GM21381 (cell line): ENCODE results near the gene MARF1.
"Not testable (repeated sequence)": the region's sequence is repeated elsewhere in the genome, so short reads cannot be mapped to it uniquely, and the experiment has no call there.

ENCODE experiments used
- ATAC-seq: cut with Tn5 transposase; IDR thresholded peaks from one replicate; pipeline ENCODE4 v1.9.1; 2021; ENCODE audit warnings: mild to moderate bottlenecking, moderate library complexity; ENCODE audit not compliant: unreplicated experiment

Gene MARF1

GRCh38 chr16:15643048-15643945, at the start of gene MARF1:
Gene MARF1 (minus strand): TSS chr16:15643154. CDS start chr16:15639233, 3,921 bp downstream.
- ATAC-seq = peak; percentile 48

- ATAC-seq = not testable (repeated sequence)
Measured at GRCh38 chr16:15692508-15692907, 49.6 kb upstream of the MARF1 start.

DNA sequence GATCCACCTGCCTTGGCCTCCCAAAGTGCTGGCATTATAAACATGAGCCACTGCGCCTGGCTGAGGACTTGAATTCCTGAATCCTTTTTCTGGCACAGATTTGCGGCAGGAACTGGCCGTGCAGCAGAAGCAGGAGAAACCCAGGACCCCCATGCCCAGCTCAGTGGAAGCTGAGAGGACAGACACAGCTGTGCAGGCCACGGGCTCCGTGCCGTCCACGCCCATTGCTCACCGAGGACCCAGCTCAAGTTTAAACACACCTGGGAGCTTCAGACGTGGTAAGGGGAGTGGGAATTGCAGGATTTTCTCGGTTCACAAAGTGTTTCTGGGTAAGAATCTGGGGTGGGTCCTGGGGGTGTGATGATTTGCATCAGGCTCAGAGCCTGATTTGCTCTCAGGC, 48.1 kb upstream of the MARF1 start:
- no peak for ATAC-seq

GRCh38 chr16:15690296-15690695, 47.3 kb upstream of the MARF1 start:
- ATAC-seq = no peak

- no peak for ATAC-seq
Measured at GRCh38 chr16:15689290-15689689, 46.3 kb upstream of the MARF1 start.

GRCh38 chr16:15686287-15686686, 43.3 kb upstream of the MARF1 start:
- ATAC-seq = no peak

GRCh38 chr16:15682105-15682570, 39.2 kb upstream of the MARF1 start:
- ATAC-seq = no peak

GRCh38 chr16:15677447-15677846, 34.5 kb upstream of the MARF1 start:
- ATAC-seq = no peak

DNA sequence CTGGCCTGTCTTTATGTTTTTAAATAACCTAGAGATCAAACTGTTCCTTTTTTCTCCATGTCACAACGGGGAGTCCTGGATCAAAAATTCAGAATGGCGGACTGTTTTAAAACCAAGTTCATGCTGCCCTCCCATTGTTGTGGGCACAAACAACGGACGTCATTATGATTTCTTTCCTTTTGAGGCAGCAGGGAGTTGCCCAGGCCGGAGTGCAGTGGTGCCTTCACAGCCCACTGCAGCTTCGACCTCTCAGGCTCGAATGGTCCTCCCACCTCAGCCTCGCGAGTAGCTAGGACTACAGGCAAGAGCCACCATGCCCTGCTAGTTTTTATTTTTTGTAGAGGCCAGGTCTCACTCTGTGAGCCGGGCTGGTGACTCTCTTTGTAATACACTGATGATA, 33.6 kb upstream of the MARF1 start:
- no peak for ATAC-seq

DNA sequence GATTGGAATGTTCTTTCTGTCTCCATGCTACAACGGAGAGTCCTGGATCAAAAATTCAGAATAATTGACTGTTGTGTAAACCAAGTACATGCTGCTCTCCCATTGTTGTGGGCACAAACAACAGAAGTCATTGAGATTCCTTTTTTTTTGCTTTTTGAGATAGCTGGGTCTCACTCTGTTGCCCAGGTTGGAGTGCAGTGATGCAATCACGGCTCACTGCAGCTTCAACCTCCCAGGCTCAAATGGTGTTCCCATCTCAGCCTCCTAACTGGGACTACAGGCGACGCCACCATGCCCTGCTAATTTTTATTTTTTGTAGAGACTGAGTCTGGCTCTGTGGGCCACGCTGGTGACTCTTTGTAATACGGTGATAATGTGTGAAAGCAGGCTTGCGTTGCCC, 31.6 kb upstream of the MARF1 start:
- ATAC-seq = no peak

DNA sequence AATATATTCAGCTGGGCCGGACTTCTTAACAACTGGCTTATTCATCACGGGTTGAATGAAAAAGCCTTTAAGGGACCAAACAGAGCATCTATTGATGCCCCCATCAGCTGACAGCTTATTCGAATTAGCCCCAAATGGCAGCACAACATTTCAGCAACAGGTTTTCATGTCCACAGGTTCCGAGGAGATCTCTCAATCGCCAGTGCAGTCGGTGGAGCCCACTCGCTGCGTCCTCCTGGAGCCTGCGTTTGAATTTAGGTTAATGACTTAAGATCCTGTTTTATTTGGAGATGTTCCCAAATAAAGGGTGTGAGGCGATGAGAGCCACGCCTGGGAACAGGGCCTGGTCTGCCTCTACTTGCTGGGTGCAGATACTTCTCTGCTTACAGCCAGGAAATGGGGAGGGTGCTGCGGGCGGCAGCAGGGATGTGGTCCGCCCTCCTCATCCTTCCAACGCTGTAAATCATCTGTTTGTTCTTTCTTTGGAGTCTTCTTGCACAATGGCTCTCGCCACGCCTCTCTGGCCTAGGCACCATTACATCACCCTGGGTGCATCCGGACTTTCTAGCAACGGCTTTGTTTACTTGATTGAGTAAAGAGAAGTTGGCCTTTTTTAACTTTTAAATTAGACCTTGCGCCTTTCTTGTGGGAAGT, 29.7 kb upstream of the MARF1 start:
- ATAC-seq = no peak

DNA sequence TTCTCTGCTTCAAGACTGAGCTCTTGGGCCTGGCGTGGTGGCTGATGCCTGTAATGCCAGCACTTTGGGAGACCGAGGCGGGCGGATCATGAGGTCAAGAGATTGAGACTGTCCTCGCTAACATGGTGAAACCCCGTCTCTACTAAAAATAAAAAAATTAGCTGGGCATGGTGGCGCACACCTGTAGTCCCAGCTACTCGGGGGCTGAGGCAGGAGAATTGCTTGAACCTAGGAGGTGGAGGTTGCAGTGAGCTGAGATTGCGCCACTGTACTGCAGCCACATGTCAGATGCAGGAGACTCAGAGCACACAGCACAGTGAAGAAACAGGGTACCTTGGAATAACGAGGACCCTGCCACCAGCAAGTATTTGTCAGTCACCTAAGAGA, 29.2 kb upstream of the MARF1 start:
- not testable (repeated sequence) for ATAC-seq

- ATAC-seq = no peak
Measured at GRCh38 chr16:15671530-15672117, 28.7 kb upstream of the MARF1 start.

- ATAC-seq = no peak
Measured at GRCh38 chr16:15667091-15667742, 24.3 kb upstream of the MARF1 start.

DNA sequence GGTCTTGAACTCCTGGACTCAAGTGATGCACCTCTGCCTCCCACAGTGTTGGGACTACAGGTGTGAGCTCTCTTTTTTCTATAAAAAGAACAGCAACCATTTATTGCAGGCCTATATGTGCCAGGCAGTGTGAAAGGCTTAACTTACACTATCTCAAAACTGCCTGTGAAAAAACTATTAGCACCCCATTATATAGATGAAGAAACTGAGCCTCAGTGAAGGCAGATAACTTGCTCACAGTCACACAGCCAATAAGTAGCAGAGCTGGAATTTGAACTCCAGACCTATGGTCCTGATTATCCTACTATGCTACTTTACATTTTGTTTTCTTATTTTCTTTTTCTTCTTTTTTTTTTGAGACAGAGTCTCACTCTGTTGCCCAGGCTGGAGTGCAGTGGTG, 22.2 kb upstream of the MARF1 start:
- ATAC-seq = no peak

DNA sequence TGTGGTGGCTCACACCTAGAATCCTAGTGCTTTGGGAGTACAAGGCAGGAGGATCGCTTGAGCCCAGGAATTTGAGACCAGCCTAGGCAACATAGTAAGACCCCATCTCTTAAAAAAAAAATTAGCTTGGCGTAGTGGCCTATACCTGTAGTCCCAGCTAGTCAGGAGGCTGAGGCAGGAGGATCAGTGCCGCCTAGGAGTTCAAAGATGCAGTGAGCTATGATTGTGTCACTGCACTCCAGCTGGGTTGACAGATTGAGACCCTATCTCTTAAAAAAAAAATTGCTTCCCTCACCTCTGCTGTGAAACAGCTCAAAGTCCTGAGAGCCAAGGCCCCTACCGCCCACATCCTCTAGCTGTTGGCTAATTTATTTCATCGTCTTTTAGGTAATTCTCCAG, 17.2 kb upstream of the MARF1 start:
- ATAC-seq = no peak

- no peak for ATAC-seq
Measured at GRCh38 chr16:15658556-15658955, 15.6 kb upstream of the MARF1 start.

- ATAC-seq = no peak
Measured at GRCh38 chr16:15658149-15658548, 15.2 kb upstream of the MARF1 start.

DNA sequence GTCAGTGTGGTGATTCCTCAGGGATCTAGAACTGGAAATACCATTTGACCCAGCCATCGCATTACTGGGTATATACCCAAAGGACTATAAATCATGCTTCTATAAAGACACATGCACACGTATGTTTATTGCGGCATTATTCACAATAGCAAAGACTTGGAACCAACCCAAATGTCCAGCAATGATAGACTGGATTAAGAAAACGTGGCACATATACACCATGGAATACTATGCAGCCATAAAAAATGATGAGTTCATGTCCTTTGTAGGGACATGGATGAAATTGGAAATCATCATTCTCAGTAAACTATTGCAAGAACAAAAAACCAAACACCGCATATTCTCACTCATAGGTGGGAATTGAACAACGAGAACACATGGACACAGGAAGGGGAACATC, 12.6 kb upstream of the MARF1 start:
- ATAC-seq = not testable (repeated sequence)

- no peak for ATAC-seq
Measured at GRCh38 chr16:15654591-15654990, 11.6 kb upstream of the MARF1 start.

GRCh38 chr16:15653227-15653626, 10.3 kb upstream of the MARF1 start:
- ATAC-seq = no peak
